Hepatocyte (in vitro differentiated cells): ENCODE results near the gene ARHGAP6. TPM values are rescaled to one million over a fixed set of nuclear protein-coding genes. Genes with fewer than 3 reads are reported as not detected.
A peak's percentile ranks its signal among the peaks of the same experiment; 100 is the strongest.

Experiments used
- DNase-seq: peaks from one replicate; pipeline ENCODE4 v3.0.0-alpha.2; 2016; ENCODE audit warnings: low spot score
- H2AFZ ChIP-seq: fragments of 200-600 bp; sonication (generic); 2 replicates; pipeline ENCODE4 v1.6.0; 2016; ENCODE audit warnings: antibody characterized with exemption, mild to moderate bottlenecking
- H3K27ac ChIP-seq: fragments of 200-600 bp; sonication (generic); 2 replicates; pipeline ENCODE4 v1.5.1; 2016; ENCODE audit warnings: mild to moderate bottlenecking
- H3K27me3 ChIP-seq: fragments of 200-600 bp; sonication (generic); 2 replicates; pipeline ENCODE4 v1.6.1; 2016
- H3K36me3 ChIP-seq: fragments of 200-600 bp; sonication (generic); replicated peaks from 2 replicates; pipeline ENCODE4 v1.5.1; 2016; ENCODE audit warnings: low read depth; ENCODE audit not compliant: insufficient read depth
- H3K4me1 ChIP-seq: fragments of 200-600 bp; sonication (generic); 2 replicates; pipeline ENCODE4 v1.5.1; 2016; ENCODE audit warnings: mild to moderate bottlenecking, moderate library complexity; ENCODE audit not compliant: insufficient read depth
- H3K4me2 ChIP-seq: fragments of 200-600 bp; sonication (generic); 2 replicates; pipeline ENCODE4 v1.6.0; 2016
- H3K4me3 ChIP-seq: fragments of 200-600 bp; sonication (generic); 2 replicates; pipeline ENCODE4 v1.5.1; 2016; ENCODE audit warnings: mild to moderate bottlenecking
- H3K79me2 ChIP-seq: fragments of 200-600 bp; sonication (generic); 2 replicates; pipeline ENCODE4 v1.6.0; 2017; ENCODE audit warnings: mild to moderate bottlenecking
- H3K9me2 ChIP-seq: fragments of 200-600 bp; sonication (generic); replicated peaks from 2 replicates; pipeline ENCODE4 v1.6.0; 2017; ENCODE audit warnings: mild to moderate bottlenecking; ENCODE audit not compliant: insufficient read depth
- H3K9me3 ChIP-seq: fragments of 200-600 bp; sonication (generic); 2 replicates; pipeline ENCODE4 v1.5.1; 2016; ENCODE audit warnings: low read depth, mild to moderate bottlenecking
- H4K20me1 ChIP-seq: fragments of 200-600 bp; sonication (generic); 2 replicates; pipeline ENCODE4 v1.6.0; 2016; ENCODE audit warnings: mild to moderate bottlenecking; ENCODE audit not compliant: insufficient read depth, poor library complexity, severe bottlenecking
- EZH2 ChIP-seq: fragments of 200-600 bp; sonication (generic); IDR thresholded peaks from 2 replicates; pipeline ENCODE4 v1.6.1; 2016; ENCODE audit warnings: antibody characterized with exemption, mild to moderate bottlenecking, borderline replicate concordance
- EZH2phosphoT487 ChIP-seq: fragments of 200-600 bp; sonication (generic); IDR thresholded peaks from one replicate; pipeline ENCODE4 v1.6.1; 2018; ENCODE audit warnings: antibody characterized with exemption, mild to moderate bottlenecking, low read depth, moderate library complexity; ENCODE audit not compliant: unreplicated experiment, severe bottlenecking
- WGBS: methylation state at CpG from one replicate; pipeline ENCODE4 v1.1.6; 2016; ENCODE audit warnings: low lambda C conversion rate; ENCODE audit errors: missing lambda C conversion rate; 5-methylcytosine and 5-hydroxymethylcytosine counted together
- polyA plus RNA-seq: library from polyadenylated mRNA; unstranded; fragments of >200 nt; fragmentation: Nextera tagmentation; extraction: Ambion mirVana; gene quantifications from 2 replicates; pipeline ENCODE4 v1.2.1, GENCODE V29; 2016
- total RNA-seq: library from RNA; depleted of rRNA; stranded (reverse); fragments of >200 nt; gene quantifications from 2 replicates; pipeline ENCODE4 v1.2.3, GENCODE V29; 2014
- TF ChIP-seq, protein P1 (sequence below): fragments of 200-600 bp; sonication (generic); IDR thresholded peaks from 2 replicates; pipeline ENCODE4 v1.5.1; 2016; ENCODE audit warnings: antibody characterized with exemption, mild to moderate bottlenecking; ENCODE audit not compliant: poor library complexity

ARHGAP6 gene
- total and polyA plus RNA-seq, 2 experiments from 2014 or later: 4.9 to 6.9 TPM

GRCh38 chrX:11535156-11535919, 130.4 kb downstream of the ARHGAP6 start:
- no peak for DNase-seq
- H3K9me2 ChIP-seq: no peaks in the 10 kb centered on the region
- H3K27me3 ChIP-seq: no peaks in the 10 kb centered on the region
- no peaks in the 10 kb centered on the region for H3K9me3 ChIP-seq
- H3K4me2 ChIP-seq: no peak overlapping the region
- no peak overlapping the region for H3K27ac ChIP-seq
- no peaks in the 10 kb centered on the region for H3K36me3 ChIP-seq
- H3K4me3 ChIP-seq: no peak overlapping the region
- no peak overlapping the region for H2AFZ ChIP-seq
- H3K4me1 ChIP-seq: no peaks in the 10 kb centered on the region
- TF ChIP-seq EZH2 (no peak), EZH2phosphoT487 (no peak)
- TF ChIP-seq, protein P1, sequence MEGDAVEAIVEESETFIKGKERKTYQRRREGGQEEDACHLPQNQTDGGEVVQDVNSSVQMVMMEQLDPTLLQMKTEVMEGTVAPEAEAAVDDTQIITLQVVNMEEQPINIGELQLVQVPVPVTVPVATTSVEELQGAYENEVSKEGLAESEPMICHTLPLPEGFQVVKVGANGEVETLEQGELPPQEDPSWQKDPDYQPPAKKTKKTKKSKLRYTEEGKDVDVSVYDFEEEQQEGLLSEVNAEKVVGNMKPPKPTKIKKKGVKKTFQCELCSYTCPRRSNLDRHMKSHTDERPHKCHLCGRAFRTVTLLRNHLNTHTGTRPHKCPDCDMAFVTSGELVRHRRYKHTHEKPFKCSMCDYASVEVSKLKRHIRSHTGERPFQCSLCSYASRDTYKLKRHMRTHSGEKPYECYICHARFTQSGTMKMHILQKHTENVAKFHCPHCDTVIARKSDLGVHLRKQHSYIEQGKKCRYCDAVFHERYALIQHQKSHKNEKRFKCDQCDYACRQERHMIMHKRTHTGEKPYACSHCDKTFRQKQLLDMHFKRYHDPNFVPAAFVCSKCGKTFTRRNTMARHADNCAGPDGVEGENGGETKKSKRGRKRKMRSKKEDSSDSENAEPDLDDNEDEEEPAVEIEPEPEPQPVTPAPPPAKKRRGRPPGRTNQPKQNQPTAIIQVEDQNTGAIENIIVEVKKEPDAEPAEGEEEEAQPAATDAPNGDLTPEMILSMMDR: no peak
- 75% methylated on average over 5 of the region's 5 CpGs for WGBS
- no peaks in the 10 kb centered on the region for H3K79me2 ChIP-seq
- no peaks in the 10 kb centered on the region for H4K20me1 ChIP-seq

DNA sequence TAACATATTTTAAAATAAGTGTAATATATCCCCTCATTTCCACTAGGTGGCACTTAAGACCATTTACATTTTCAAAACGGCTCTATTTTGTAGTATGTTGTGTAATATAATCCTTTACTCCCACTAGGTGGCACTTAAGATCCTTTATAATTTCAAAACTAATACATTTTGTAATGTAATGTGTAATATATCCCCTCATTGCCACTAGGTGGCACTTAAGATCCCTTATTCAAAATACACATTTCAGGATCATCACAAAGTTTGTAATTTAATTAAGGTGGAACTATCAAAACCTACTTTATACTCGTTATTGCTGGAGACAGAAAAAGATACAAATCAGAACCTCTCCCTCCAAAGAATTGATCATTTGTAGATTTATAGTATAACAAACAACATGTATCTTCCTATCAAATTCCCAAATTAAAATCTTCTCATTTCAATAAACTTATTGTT, 132.5 kb downstream of the ARHGAP6 start:
- no peak overlapping the region for H3K4me3 ChIP-seq
- no peaks in the 10 kb centered on the region for H3K4me1 ChIP-seq
- TF ChIP-seq EZH2phosphoT487 (no peak), EZH2 (no peak)
- TF ChIP-seq, protein P1: peak; percentile 92
- H3K4me2 ChIP-seq: no peak overlapping the region
- no peaks in the 10 kb centered on the region for H3K27me3 ChIP-seq
- H3K79me2 ChIP-seq: no peaks in the 10 kb centered on the region
- no peaks in the 10 kb centered on the region for H3K9me3 ChIP-seq
- no peak overlapping the region for H2AFZ ChIP-seq
- H3K9me2 ChIP-seq: no peaks in the 10 kb centered on the region
- no peaks in the 10 kb centered on the region for H3K36me3 ChIP-seq
- 17% methylated on average over 2 of the region's 2 CpGs for WGBS
- H3K27ac ChIP-seq: no peak overlapping the region
- no peaks in the 10 kb centered on the region for H4K20me1 ChIP-seq
- peak; percentile 72 for DNase-seq

DNA sequence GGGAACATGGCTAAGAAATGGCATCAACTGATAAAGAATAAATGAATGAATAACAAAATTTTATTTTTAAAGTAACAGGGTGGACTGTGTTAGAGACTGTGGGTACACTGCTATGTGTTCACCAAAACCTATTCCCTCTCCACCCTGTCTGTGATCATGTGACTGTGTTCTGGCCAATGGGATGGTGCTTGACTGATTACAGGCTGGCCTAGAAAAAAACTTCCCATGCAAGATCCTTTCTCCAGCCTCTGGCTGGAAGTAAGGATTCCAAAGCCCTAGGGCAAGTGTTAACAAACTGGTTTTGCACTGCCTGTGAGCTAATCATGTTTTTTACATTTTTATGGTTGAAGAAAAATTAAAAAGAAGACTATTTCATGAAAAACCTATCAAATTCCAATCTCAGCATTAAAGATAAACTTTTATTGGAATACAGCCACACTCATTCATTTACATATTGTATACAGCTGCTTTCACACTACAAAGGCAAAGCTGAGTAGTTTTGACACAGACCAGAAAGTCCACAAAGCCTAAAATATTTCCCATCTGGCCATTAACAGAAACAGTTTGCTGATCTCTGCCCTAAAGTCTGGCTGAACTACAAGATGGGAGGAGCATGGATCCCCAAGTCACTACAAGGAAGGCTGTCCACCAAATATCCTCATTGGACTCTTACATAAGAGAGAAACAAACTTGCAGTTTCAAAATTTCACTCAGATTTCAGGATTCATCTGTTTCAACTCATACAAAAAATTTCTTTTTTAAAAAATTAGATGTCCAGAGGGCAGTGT, 133.2 kb downstream of the ARHGAP6 start:
- TF ChIP-seq, protein P1: no peak
- no peak for TF ChIP-seq EZH2
- TF ChIP-seq EZH2phosphoT487: no peak
- no peaks in the 10 kb centered on the region for H3K9me3 ChIP-seq
- no peaks in the 10 kb centered on the region for H4K20me1 ChIP-seq
- H2AFZ ChIP-seq: no peak overlapping the region
- H3K27ac ChIP-seq: no peak overlapping the region
- H3K4me1 ChIP-seq: no peaks in the 10 kb centered on the region
- H3K27me3 ChIP-seq: no peaks in the 10 kb centered on the region
- DNase-seq: peak; percentile 7
- no peaks in the 10 kb centered on the region for H3K36me3 ChIP-seq
- H3K4me2 ChIP-seq: no peak overlapping the region
- no peaks in the 10 kb centered on the region for H3K9me2 ChIP-seq
- H3K79me2 ChIP-seq: no peaks in the 10 kb centered on the region
- H3K4me3 ChIP-seq: no peak overlapping the region
